Measurements from ENCODE around the gene GRK5. TPM values are rescaled to one million over a fixed set of nuclear protein-coding genes. Genes with fewer than 3 reads are reported as not detected.

GRK5 gene
- total and polyA plus RNA-seq, 8 donors = 10.9 to 95.9 (median 34.0) TPM

GRCh38 chr10:119420950-119421875, 213.8 kb downstream of the GRK5 start:
- peak overlapping the region in 4 of 5 donors; percentile 13 to 58 (median 34) for H3K27ac ChIP-seq
- H3K36me3 ChIP-seq = peaks cover 3 to 43% (median 35%) of the 10 kb centered on the region in 4 donors

DNA sequence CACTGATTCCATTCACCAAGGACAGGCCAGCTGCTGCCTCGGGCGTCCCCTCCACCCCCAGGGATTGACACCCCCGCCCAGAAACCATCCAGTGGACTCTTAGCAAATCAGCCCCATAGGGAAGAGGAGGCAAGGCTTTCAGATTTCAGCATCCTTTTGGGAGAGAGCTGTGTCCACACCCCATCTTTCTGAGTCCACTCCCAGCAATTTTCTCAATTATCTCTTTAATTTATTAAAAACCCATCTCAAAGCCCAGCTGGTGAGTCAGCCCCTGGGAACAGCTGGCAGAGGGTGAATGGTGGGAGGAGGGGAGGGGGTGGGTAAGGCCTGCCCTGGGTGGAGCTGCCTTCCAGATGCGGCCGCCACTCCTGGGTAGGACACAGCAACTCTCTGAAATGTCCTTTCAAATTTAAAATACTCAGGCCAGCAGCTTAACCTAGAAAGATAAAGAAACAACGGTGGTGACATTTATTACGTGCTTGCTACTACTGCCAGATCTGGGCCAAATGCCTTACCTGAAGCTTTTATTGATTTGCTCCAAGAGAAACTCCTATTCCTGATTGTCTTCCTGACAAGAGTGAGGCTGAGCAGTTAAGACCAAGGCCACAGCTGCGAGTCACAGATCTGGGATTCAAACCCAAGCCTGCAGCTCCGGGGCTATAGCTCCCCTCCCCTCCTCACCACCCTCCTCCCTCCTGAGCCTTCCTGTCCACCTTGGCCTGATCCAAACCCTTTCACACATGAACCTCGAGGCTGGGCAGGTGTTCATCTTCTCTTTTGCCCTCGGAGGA, 214.7 kb downstream of the GRK5 start:
- intact Hi-C loops (cut with DNase I; ENCODE audit: low total_unique reads) = no loop called here
- WGBS, 5 donors = 41 to 58% (median 54%) methylated on average over 10 to 11 of the region's 11 CpGs
- H3K27ac ChIP-seq = peak overlapping the region in 3 of 5 donors; percentile 13 to 58 (median 49)

More at GRCh38 chr10:119420950-119421875, 213.8 kb downstream of the GRK5 start:
- 68 to 79% (median 76%) methylated on average over 10 to 13 of the region's 13 CpGs for WGBS, 5 donors
- H3K9me3 ChIP-seq = no peaks in the 10 kb centered on the region
- no peak for DNase-seq
- TF ChIP-seq POLR2AphosphoS5 (IDR thresholded peaks at IDR 0.05) = no peak
- no peaks in the 10 kb centered on the region for H3K27me3 ChIP-seq
- intact Hi-C loops (cut with DNase I; ENCODE audit: low total_unique reads) = no loop called here
- peaks cover 0 to 20% (median 19%) of the 10 kb centered on the region in 4 donors for H3K4me1 ChIP-seq
- H3K4me3 ChIP-seq = no peak overlapping the region

GRCh38 chr10:119422682-119423509, 215.5 kb downstream of the GRK5 start:
- Histone ChIP-seq H3K27me3 (no peaks in the 10 kb centered on the region), H3K36me3 (peaks cover 20 to 60% (median 51%) of the 10 kb centered on the region in 4 donors), H3K4me3 (no peak overlapping the region), H3K9me3 (no peaks in the 10 kb centered on the region), H3K4me1 (peaks cover 0 to 18% (median 14%) of the 10 kb centered on the region in 4 donors), H3K27ac (peak overlapping the region in 3 of 5 donors; percentile 13 to 58 (median 49))
- WGBS, 5 donors = 79 to 86% (median 83%) methylated on average over 11 to 12 of the region's 12 CpGs
- TF ChIP-seq, protein P1, sequence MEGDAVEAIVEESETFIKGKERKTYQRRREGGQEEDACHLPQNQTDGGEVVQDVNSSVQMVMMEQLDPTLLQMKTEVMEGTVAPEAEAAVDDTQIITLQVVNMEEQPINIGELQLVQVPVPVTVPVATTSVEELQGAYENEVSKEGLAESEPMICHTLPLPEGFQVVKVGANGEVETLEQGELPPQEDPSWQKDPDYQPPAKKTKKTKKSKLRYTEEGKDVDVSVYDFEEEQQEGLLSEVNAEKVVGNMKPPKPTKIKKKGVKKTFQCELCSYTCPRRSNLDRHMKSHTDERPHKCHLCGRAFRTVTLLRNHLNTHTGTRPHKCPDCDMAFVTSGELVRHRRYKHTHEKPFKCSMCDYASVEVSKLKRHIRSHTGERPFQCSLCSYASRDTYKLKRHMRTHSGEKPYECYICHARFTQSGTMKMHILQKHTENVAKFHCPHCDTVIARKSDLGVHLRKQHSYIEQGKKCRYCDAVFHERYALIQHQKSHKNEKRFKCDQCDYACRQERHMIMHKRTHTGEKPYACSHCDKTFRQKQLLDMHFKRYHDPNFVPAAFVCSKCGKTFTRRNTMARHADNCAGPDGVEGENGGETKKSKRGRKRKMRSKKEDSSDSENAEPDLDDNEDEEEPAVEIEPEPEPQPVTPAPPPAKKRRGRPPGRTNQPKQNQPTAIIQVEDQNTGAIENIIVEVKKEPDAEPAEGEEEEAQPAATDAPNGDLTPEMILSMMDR (IDR thresholded peaks at IDR 0.05) = no peak
- no peak for TF ChIP-seq POLR2AphosphoS5 (IDR thresholded peaks at IDR 0.05)
- no peak for TF ChIP-seq POLR2A (IDR thresholded peaks at IDR 0.05)
- TF ChIP-seq EP300 (IDR thresholded peaks at IDR 0.05) = no peak
- intact Hi-C loops (cut with DNase I; ENCODE audit: low total_unique reads) = no loop called here
- no peak for DNase-seq

More for the DNA sequence above, 214.7 kb downstream of the GRK5 start:
- Histone ChIP-seq H3K27me3 (no peaks in the 10 kb centered on the region), H3K9me3 (no peaks in the 10 kb centered on the region), H3K4me3 (no peak overlapping the region), H3K36me3 (peaks cover 12 to 52% (median 43%) of the 10 kb centered on the region in 4 donors), H3K4me1 (peaks cover 0 to 18% (median 15%) of the 10 kb centered on the region in 4 donors)
- DNase-seq = no peak
- TF ChIP-seq POLR2A (IDR thresholded peaks at IDR 0.05) (no peak), EP300 (IDR thresholded peaks at IDR 0.05) (no peak), POLR2AphosphoS5 (IDR thresholded peaks at IDR 0.05) (no peak)
- TF ChIP-seq, protein P1 (IDR thresholded peaks at IDR 0.05) = no peak

DNA sequence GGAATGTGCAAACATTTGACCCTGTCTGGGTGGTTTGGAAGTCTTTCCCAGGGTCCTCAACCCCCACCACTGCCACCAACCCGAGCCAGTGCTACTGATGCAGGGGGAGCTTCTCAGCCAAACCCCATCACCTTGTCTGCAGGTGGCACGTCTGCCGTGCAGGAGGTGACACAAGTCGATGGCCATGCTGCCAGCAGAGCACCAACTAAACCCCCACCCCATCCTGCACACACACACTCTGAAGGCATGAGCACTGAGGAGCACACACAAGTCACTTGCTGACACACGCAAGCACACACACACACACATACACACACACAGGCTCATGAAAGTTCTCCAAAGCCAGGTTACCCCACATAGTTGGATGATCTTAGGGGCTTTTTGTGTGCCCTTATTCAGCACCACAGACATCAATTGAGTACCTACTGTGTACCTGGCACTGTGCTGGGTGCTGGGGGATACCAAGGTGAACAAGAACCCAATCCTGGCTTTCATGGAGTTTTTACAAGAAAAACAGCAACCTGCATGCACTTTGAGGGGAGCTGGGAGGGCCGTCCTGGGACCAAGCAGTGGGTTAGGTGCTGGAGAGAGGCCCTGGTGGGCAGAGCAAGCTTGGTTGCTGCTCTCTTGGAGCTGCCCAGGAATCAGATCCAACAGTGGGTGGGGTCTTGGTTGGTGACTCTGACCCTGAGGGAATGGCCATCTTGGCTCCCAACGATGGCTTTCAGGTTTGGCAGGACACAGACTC, 216.3 kb downstream of the GRK5 start:
- Histone ChIP-seq H3K27ac (no peak overlapping the region), H3K9me3 (no peaks in the 10 kb centered on the region), H3K27me3 (no peaks in the 10 kb centered on the region), H3K4me3 (no peak overlapping the region), H3K4me1 (peaks cover 0 to 18% (median 14%) of the 10 kb centered on the region in 4 donors), H3K36me3 (peaks cover 28 to 68% (median 59%) of the 10 kb centered on the region in 4 donors)
- TF ChIP-seq EP300 (IDR thresholded peaks at IDR 0.05) (no peak), POLR2AphosphoS5 (IDR thresholded peaks at IDR 0.05) (no peak), POLR2A (IDR thresholded peaks at IDR 0.05) (no peak)
- TF ChIP-seq, protein P1 (IDR thresholded peaks at IDR 0.05) = no peak
- 66 to 79% (median 70%) methylated on average over 6 to 7 of the region's 7 CpGs for WGBS, 5 donors
- intact Hi-C loops (cut with DNase I; ENCODE audit: low total_unique reads) = no loop called here
- no peak for DNase-seq
